Measurements from ENCODE around the gene SYNDIG1. TPM values are rescaled to one million over a fixed set of nuclear protein-coding genes. Genes with fewer than 3 reads are reported as not detected.
"Not testable (repeated sequence)": the region's sequence is repeated elsewhere in the genome, so short reads cannot be mapped to it uniquely, and the experiment has no call there.

The SYNDIG1 gene
- total RNA-seq, 2 donors from 2014 or later = not detected

- Mint-ChIP-seq H3K9me3 (no peaks in the 10 kb centered on the region), H3K36me3 (ENCODE audit: low read depth) (no peaks in the 10 kb centered on the region), H3K27me3 (peaks cover 16% of the 10 kb centered on the region), H3K27ac (no peak overlapping the region), H3K4me3 (no peak overlapping the region), H3K4me1 (no peaks in the 10 kb centered on the region)
- no peak for ATAC-seq (replicated peaks)
Observed at GRCh38 chr20:24620937-24621519, 151.6 kb downstream of the SYNDIG1 start.

DNA sequence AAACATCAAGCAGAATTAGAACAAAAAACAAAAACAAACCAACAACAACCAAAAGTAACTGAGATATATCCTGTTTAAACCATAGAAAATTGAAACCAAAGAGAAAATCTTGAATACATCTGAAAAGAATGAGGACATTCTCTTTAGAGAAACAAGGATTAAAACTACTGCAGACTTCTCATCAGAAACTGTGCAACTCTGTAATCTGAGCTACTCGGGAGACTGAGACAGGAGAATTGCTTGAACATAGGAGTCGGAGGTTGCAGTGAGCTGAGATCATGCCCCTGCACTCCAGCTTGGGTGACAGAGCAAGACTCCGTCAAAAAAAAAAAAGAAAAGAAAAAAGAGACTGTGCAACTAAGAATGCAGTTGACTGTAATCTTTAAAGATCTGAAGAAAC, 153.4 kb downstream of the SYNDIG1 start:
- Mint-ChIP-seq H3K27me3 (peaks cover 12% of the 10 kb centered on the region), H3K4me1 (no peaks in the 10 kb centered on the region), H3K4me3 (no peak overlapping the region), H3K36me3 (ENCODE audit: low read depth) (no peaks in the 10 kb centered on the region), H3K27ac (no peak overlapping the region), H3K9me3 (no peaks in the 10 kb centered on the region)
- ATAC-seq (replicated peaks) = no peak

GRCh38 chr20:24626141-24626540, 156.7 kb downstream of the SYNDIG1 start:
- not testable (repeated sequence) for H3K4me1 Mint-ChIP-seq; H3K27ac Mint-ChIP-seq; H3K27me3 Mint-ChIP-seq; H3K9me3 Mint-ChIP-seq; ATAC-seq (replicated peaks); H3K4me3 Mint-ChIP-seq; H3K36me3 Mint-ChIP-seq (ENCODE audit: low read depth)

DNA sequence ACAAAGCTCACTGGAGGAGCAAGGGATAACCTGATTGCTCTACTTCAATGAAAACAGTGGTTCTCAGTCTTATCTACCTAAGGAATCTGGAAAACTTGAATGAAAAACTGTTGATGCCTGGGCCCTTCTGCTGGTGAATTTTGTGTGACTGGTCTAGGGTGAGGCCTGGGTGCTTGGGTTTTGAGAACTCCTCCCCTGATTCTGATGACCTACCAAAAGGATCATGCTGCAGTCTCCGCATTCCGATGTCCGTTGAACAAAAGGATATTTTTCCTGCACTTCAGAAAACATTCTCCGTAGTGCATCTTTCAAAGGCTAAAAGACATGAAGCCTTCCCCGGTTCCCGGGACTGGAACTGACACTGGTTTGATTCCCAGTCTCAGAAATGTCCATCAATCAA, 157.9 kb downstream of the SYNDIG1 start:
- ATAC-seq (replicated peaks) = no peak
- H3K27ac Mint-ChIP-seq = no peak overlapping the region

DNA sequence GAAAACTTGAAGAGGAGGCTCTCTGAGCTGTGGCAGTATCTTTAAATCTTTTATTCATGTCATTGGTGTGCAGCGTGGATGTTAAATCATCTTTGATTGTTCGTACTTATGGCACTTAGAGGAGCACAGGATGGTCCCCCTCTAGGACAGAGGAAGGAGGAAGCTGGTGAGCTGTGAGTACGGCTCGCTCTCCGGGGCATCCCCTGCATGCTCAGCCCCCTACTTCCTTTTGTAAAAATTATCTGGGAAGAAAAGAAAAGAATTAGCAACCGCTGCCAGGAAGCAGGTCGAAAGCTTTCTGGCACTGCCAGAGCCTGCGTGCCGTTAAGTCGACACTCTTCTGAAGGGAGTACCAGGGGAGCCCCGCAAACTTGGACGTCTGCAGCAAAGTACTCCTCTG, 158.5 kb downstream of the SYNDIG1 start:
- Mint-ChIP-seq H3K9me3 (no peaks in the 10 kb centered on the region), H3K36me3 (ENCODE audit: low read depth) (no peaks in the 10 kb centered on the region), H3K4me3 (no peak overlapping the region), H3K4me1 (no peaks in the 10 kb centered on the region), H3K27me3 (peaks cover 2% of the 10 kb centered on the region), H3K27ac (no peak overlapping the region)
- no peak for ATAC-seq (replicated peaks)

More for the DNA sequence above, 157.9 kb downstream of the SYNDIG1 start:
- Mint-ChIP-seq H3K4me1 (no peaks in the 10 kb centered on the region), H3K27me3 (peaks cover 2% of the 10 kb centered on the region), H3K36me3 (ENCODE audit: low read depth) (no peaks in the 10 kb centered on the region), H3K4me3 (no peak overlapping the region), H3K9me3 (no peaks in the 10 kb centered on the region)

- Mint-ChIP-seq H3K27ac (no peak overlapping the region), H3K4me3 (no peak overlapping the region), H3K4me1 (no peaks in the 10 kb centered on the region), H3K36me3 (ENCODE audit: low read depth) (no peaks in the 10 kb centered on the region), H3K27me3 (peaks cover 2% of the 10 kb centered on the region), H3K9me3 (no peaks in the 10 kb centered on the region)
- ATAC-seq (replicated peaks) = no peak
Observed at GRCh38 chr20:24628985-24629384, 159.6 kb downstream of the SYNDIG1 start.

DNA sequence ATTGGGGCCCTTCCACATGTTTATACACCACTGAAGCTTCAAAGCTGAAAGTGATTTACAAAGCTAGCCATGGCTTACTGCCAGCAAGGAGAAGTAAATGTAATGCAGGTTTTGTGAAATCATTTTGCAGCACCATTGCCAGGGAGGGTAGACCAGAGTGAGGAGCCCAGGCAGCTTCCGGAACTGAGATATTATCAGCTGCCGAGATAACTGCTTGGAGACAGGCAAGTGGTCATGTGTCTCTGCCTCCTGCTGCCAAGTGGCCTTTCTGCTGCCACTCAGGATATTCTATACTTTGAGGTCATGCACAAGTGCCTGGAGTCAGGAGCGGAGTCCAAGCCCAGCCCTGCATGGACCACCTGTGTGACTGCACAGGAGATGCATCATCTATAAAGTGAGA, 160.2 kb downstream of the SYNDIG1 start:
- Mint-ChIP-seq H3K4me1 (no peaks in the 10 kb centered on the region), H3K36me3 (ENCODE audit: low read depth) (no peaks in the 10 kb centered on the region), H3K27ac (no peak overlapping the region), H3K27me3 (peaks cover 2% of the 10 kb centered on the region), H3K4me3 (no peak overlapping the region), H3K9me3 (no peaks in the 10 kb centered on the region)
- ATAC-seq (replicated peaks) = no peak

DNA sequence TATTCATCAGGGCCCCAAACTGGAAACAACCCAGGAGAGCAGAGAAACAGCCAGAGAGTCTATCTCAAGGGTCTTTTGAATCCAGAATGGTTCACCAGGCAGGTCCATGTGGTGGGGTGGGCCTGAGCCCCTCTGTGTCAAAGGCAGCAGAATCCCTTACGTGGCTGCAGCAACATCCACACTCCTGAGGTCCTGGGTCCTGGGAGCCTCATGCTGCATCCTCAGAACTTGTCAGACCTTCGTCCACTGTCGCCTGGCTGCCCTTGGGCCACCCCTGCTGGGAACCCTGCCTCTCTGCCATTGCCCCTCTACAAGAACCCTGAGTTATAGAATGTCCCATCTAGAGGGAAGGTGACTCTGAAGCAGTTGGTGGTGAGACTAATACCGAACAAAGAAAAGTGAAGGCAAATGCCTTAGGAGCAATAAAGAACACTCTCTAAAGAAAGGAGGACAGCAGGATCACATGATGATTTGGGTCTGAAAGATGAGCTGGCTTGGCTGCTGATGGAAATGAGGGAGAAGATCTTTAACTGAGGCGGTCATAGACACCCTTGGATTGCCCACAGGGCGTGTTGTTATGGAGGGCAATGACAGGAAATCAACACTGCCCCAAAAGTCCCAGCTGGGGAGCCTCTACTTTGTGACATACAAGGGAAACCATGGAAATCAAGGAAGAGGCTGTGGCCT, 161.2 kb downstream of the SYNDIG1 start:
- Mint-ChIP-seq H3K9me3 (no peaks in the 10 kb centered on the region), H3K4me1 (no peaks in the 10 kb centered on the region), H3K27me3 (peaks cover 7% of the 10 kb centered on the region), H3K27ac (no peak overlapping the region), H3K4me3 (no peak overlapping the region), H3K36me3 (ENCODE audit: low read depth) (no peaks in the 10 kb centered on the region)
- no peak for ATAC-seq (replicated peaks)

DNA sequence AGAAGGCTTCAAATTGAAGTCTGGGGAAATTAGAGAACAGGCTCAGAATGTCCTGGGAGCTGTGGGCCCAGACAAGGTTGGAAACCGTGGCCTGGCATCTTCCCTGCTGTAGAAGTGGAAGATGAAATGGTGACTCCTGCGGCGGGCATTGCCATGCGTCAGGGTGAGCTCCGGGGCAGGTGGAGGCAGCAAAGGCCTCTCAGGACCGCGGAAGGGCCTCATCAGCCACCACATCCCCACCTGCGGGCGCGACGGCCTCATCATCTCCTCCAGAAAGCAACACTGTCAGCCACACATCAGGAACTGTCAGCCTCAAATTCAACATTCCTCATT, 161.7 kb downstream of the SYNDIG1 start:
- no peak for ATAC-seq (replicated peaks)
- Mint-ChIP-seq H3K4me1 (no peaks in the 10 kb centered on the region), H3K36me3 (ENCODE audit: low read depth) (no peaks in the 10 kb centered on the region), H3K9me3 (no peaks in the 10 kb centered on the region), H3K27me3 (peaks cover 12% of the 10 kb centered on the region), H3K27ac (no peak overlapping the region), H3K4me3 (no peak overlapping the region)

DNA sequence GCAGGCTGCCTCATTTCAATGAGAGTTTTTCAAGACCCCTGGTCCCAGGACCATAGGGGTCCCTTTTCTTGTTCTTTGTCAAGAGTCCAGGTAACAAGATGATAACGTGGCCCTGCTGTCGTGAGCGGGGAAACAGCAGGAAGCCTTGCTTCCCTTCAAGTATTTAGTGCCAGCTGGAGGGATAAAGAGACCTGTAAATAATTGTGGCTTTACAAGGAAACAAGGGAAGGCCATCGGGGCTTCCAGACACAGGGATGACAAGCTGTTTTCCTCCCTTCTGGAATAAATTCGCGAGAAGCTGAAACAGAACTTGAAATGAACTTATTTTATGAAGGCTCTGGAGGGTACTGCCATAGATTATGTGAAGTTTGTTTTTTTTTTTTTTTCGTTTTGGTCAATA, 163.2 kb downstream of the SYNDIG1 start:
- Mint-ChIP-seq H3K4me3 (no peak overlapping the region), H3K4me1 (no peaks in the 10 kb centered on the region), H3K27me3 (peaks cover 14% of the 10 kb centered on the region), H3K27ac (no peak overlapping the region), H3K9me3 (no peaks in the 10 kb centered on the region), H3K36me3 (ENCODE audit: low read depth) (no peaks in the 10 kb centered on the region)
- no peak for ATAC-seq (replicated peaks)

DNA sequence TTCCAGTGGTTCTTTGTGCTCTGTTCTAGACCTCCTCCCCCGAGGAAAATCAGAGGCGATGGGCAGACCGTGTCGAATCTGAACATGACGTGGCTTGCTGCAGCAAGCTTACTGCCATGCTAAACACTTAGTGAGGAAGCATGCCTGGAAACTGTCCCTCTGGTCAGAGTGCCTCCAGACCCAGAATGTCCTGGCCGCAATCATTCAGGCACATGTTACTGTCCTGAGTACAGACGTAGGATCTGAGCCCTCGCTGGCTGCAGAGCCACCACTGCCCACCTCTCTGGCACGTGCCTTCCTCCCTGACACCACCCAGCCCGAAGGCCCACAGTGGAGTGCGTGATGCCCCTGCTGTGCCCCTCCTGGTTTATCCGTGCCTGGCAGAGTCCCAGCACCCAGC, 163.6 kb downstream of the SYNDIG1 start:
- Mint-ChIP-seq H3K27ac (no peak overlapping the region), H3K27me3 (peaks cover 14% of the 10 kb centered on the region), H3K4me1 (no peaks in the 10 kb centered on the region), H3K36me3 (ENCODE audit: low read depth) (no peaks in the 10 kb centered on the region), H3K9me3 (no peaks in the 10 kb centered on the region), H3K4me3 (no peak overlapping the region)
- ATAC-seq (replicated peaks) = no peak

GRCh38 chr20:24633521-24633920, 164.1 kb downstream of the SYNDIG1 start:
- no peaks in the 10 kb centered on the region for H3K36me3 Mint-ChIP-seq (ENCODE audit: low read depth)
- H3K4me3 Mint-ChIP-seq = no peak overlapping the region
- ATAC-seq (replicated peaks) = no peak
- H3K27me3 Mint-ChIP-seq = peaks cover 14% of the 10 kb centered on the region
- no peak overlapping the region for H3K27ac Mint-ChIP-seq
- H3K9me3 Mint-ChIP-seq = no peaks in the 10 kb centered on the region
- H3K4me1 Mint-ChIP-seq = no peaks in the 10 kb centered on the region

DNA sequence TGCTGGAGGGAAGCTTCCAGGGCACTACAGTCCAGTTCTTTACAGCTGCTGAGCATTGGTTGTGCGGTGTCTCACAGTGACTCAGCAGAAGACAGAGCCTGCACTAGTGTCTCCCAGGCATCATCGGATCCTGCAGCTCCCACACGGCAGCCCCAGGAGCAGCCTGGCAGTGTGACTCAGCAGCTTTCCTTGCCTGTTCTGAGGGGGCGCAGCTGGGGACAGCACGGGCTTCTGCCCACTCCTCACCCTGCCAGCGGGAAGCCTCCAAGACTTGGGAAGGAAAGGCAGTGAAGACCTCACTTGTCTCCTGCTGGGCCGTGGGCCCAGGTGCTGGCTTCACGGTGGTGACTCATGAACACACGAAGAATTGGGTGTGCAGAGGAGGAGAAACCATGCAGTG, 165.4 kb downstream of the SYNDIG1 start:
- H3K4me1 Mint-ChIP-seq = no peaks in the 10 kb centered on the region
- no peak overlapping the region for H3K27ac Mint-ChIP-seq
- no peak overlapping the region for H3K4me3 Mint-ChIP-seq
- no peaks in the 10 kb centered on the region for H3K9me3 Mint-ChIP-seq
- ATAC-seq (replicated peaks) = no peak
- peaks cover 14% of the 10 kb centered on the region for H3K27me3 Mint-ChIP-seq
- no peaks in the 10 kb centered on the region for H3K36me3 Mint-ChIP-seq (ENCODE audit: low read depth)

DNA sequence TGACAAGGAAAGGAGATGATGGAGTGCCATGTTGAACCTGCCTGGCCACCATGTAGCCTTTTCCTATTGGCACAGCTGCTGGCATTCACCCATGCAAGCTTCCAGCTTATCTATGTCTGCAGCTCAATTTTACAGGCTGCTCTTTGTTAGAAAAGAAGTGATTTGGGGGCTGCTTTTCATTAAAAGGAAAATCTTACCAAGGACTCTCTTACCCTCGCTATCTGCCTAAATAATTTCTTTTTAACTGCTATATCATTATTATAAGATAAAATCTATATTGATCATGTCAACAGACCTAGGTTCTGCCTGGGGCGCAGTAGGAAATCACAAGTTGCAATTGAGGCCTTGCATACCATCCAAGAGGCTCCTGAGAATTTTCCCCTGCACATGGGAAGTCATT, 167.2 kb downstream of the SYNDIG1 start:
- no peaks in the 10 kb centered on the region for H3K36me3 Mint-ChIP-seq (ENCODE audit: low read depth)
- no peaks in the 10 kb centered on the region for H3K4me1 Mint-ChIP-seq
- no peak overlapping the region for H3K4me3 Mint-ChIP-seq
- peaks cover 20% of the 10 kb centered on the region for H3K27me3 Mint-ChIP-seq
- no peaks in the 10 kb centered on the region for H3K9me3 Mint-ChIP-seq
- no peak overlapping the region for H3K27ac Mint-ChIP-seq
- ATAC-seq (replicated peaks) = no peak

GRCh38 chr20:24637087-24637486, 167.7 kb downstream of the SYNDIG1 start:
- no peaks in the 10 kb centered on the region for H3K4me1 Mint-ChIP-seq
- no peak overlapping the region for H3K27ac Mint-ChIP-seq
- H3K9me3 Mint-ChIP-seq = no peaks in the 10 kb centered on the region
- no peak for ATAC-seq (replicated peaks)
- no peaks in the 10 kb centered on the region for H3K36me3 Mint-ChIP-seq (ENCODE audit: low read depth)
- H3K27me3 Mint-ChIP-seq = peaks cover 17% of the 10 kb centered on the region
- no peak overlapping the region for H3K4me3 Mint-ChIP-seq

DNA sequence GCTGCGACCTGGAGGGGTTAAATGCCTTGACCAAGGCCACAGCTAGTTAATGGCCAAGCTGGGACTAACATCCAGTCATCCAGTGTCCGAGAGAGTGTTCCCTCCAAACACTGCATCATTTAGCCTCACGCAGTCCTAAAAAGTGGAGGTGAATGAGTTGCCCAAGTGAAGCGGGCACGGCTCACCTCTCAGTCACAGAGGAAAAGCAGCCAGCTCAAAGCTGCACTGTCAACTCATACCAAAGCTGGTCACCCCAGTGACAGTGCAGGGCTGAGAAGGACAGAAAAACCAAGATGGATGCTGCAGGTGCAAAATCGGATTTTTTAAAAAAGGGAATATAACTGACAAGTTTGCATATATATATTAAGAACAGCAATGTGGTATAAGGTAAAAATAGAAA, 168.5 kb downstream of the SYNDIG1 start:
- no peaks in the 10 kb centered on the region for H3K4me1 Mint-ChIP-seq
- H3K27me3 Mint-ChIP-seq = peaks cover 17% of the 10 kb centered on the region
- H3K36me3 Mint-ChIP-seq (ENCODE audit: low read depth) = no peaks in the 10 kb centered on the region
- H3K9me3 Mint-ChIP-seq = no peaks in the 10 kb centered on the region
- no peak overlapping the region for H3K4me3 Mint-ChIP-seq
- no peak overlapping the region for H3K27ac Mint-ChIP-seq
- ATAC-seq (replicated peaks) = no peak
